GM12878 (cell line): Measurements from ENCODE around the gene IFNL2. TPM values are rescaled to one million over a fixed set of nuclear protein-coding genes. Genes with fewer than 3 reads are reported as not detected.

ENCODE experiments used
- ATAC-seq: fragments of 200-7000 bp; cut with Tn5 transposase; 3 replicates; pipeline ENCODE4 v1.9.1; 2020; ENCODE audit warnings: mild to moderate bottlenecking, moderate library complexity
- BruUV-seq: library from RNA; stranded (reverse); fragments of 400-500 nt; replicated peaks from 2 replicates; lab custom pipeline; 2021; lab: Mats Ljungman, UMichigan
- CTCF ChIA-PET: fragments of 300-600 bp; sonication (Branson Sonifier 250); formaldehyde crosslinking; extraction: SDS; loops from one replicate; lab custom pipeline; 2021; ENCODE audit warnings: inconsistent platforms; lab: Yijun Ruan, JAX
- POLR2A ChIA-PET: fragments of 350-600 bp; formaldehyde crosslinking; extraction: SDS; loops from one replicate; lab custom pipeline; 2021; ENCODE audit warnings: inconsistent platforms; lab: Charles Lee
- RAD21 ChIA-PET: fragments of 300-600 bp; sonication (Branson Sonifier 250); formaldehyde crosslinking; loops from one replicate; lab custom pipeline; 2023; ENCODE audit warnings: antibody characterized with exemption; ENCODE audit not compliant: unreplicated experiment; lab: Charles Lee
- SMC1A ChIA-PET: fragments of 300-600 bp; sonication (Branson Sonifier 250); formaldehyde crosslinking; loops from one replicate; lab custom pipeline; 2023; ENCODE audit not compliant: unreplicated experiment, uncharacterized antibody; lab: Charles Lee
- DNase-seq: peaks from one replicate; pipeline ENCODE4 v3.0.0-alpha.2; 2011; ENCODE audit warnings: low read depth, low spot score
- FAIRE-seq: peaks from 3 replicates; lab custom pipeline; 2011; peaks lifted over from hg19 to GRCh38; lab: Jason Lieb, UNC
- H2AFZ ChIP-seq: 2 replicates; pipeline ENCODE4 v1.6.0; 2011; ENCODE audit warnings: low read depth, low read length, control low read depth; ENCODE audit not compliant: control insufficient read depth
- H3K27ac ChIP-seq: 2 replicates; pipeline ENCODE4 v1.5.1; 2011; ENCODE audit warnings: control low read depth; ENCODE audit not compliant: control insufficient read depth, insufficient read depth
- H3K27me3 ChIP-seq, 2 experiments: replicated peaks in 1 of 2; 2 replicates each; pipeline versions ENCODE4 v1.6.0 to v1.6.1; 2011; ENCODE audit warnings: low read length in 1 of 2; ENCODE audit not compliant: control insufficient read depth in 2 of 2, insufficient read depth in 2 of 2
- H3K36me3 ChIP-seq, 2 experiments: 2 replicates each; pipeline ENCODE4 v1.5.1; 2011; ENCODE audit warnings: low read length in 1 of 2; ENCODE audit not compliant: control insufficient read depth in 2 of 2, insufficient read depth in 2 of 2
- H3K4me1 ChIP-seq: 2 replicates; pipeline ENCODE4 v1.6.1; 2011; ENCODE audit warnings: mild to moderate bottlenecking, low read length, moderate library complexity, mixed read lengths; ENCODE audit not compliant: control insufficient read depth, insufficient read depth
- H3K4me2 ChIP-seq: 2 replicates; pipeline ENCODE4 v1.6.0; 2011; ENCODE audit warnings: control low read depth; ENCODE audit not compliant: control insufficient read depth, insufficient read depth
- H3K4me3 ChIP-seq: fragments of 200-600 bp; sonication (generic); 2 replicates; pipeline ENCODE4 v1.5.1; 2016
- H3K79me2 ChIP-seq: 2 replicates; pipeline ENCODE4 v1.6.0; 2011; ENCODE audit warnings: low read length; ENCODE audit not compliant: control insufficient read depth, insufficient read depth
- H3K9ac ChIP-seq: 2 replicates; pipeline ENCODE4 v1.8.0; 2011; ENCODE audit warnings: low read length, control low read depth, mixed read lengths; ENCODE audit not compliant: control insufficient read depth, insufficient read depth
- H3K9me3 ChIP-seq: replicated peaks from 3 replicates; pipeline ENCODE4 v1.5.1; 2011; ENCODE audit warnings: mild to moderate bottlenecking, low read length; ENCODE audit not compliant: control insufficient read depth, insufficient read depth
- H4K20me1 ChIP-seq: 2 replicates; pipeline ENCODE4 v1.6.0; 2011; ENCODE audit not compliant: control insufficient read depth, insufficient read depth
- BCL11A ChIP-seq: IDR thresholded peaks from 2 replicates; pipeline ENCODE4 v1.6.1; 2011; ENCODE audit warnings: low read depth, low read length
- BCL3 ChIP-seq: IDR thresholded peaks from 2 replicates; pipeline ENCODE4 v1.6.1; 2011; ENCODE audit warnings: borderline replicate concordance, low read depth, mild to moderate bottlenecking, moderate library complexity, low read length; ENCODE audit not compliant: insufficient read depth, poor library complexity, severe bottlenecking
- BHLHE40 ChIP-seq, 2 experiments: fragments of 450-650 bp in 1 of 2; IDR thresholded peaks; 2 replicates each; pipeline ENCODE4 v1.6.1; 2011 to 2017; ENCODE audit warnings: low read depth in 2 of 2, borderline replicate concordance in 1 of 2, improper control_type of control experiment in 1 of 2, low read length in 1 of 2, mild to moderate bottlenecking in 1 of 2
- CBX5 ChIP-seq: sonication (generic); IDR thresholded peaks from 2 replicates; pipeline ENCODE4 v1.6.1; 2016; ENCODE audit warnings: low read depth, moderate library complexity, mild to moderate bottlenecking, inconsistent platforms
- CREM ChIP-seq: IDR thresholded peaks from 2 replicates; pipeline ENCODE4 v1.6.1; 2014; ENCODE audit warnings: antibody characterized with exemption, low read depth
- EED ChIP-seq: sonication (generic); IDR thresholded peaks from 2 replicates; pipeline ENCODE4 v1.6.1; 2016; ENCODE audit warnings: antibody characterized with exemption, low read depth
- FOXM1 ChIP-seq: IDR thresholded peaks from 2 replicates; pipeline ENCODE4 v1.6.1; 2012; ENCODE audit warnings: low read depth, mild to moderate bottlenecking, inconsistent platforms, low read length, moderate library complexity
- HCFC1 ChIP-seq: fragments of 150-350 bp; IDR thresholded peaks from 2 replicates; pipeline ENCODE4 v1.6.1; 2014; ENCODE audit warnings: low read length
- MTA3 ChIP-seq: IDR thresholded peaks from 2 replicates; pipeline ENCODE4 v1.6.1; 2012; ENCODE audit warnings: low read length, inconsistent platforms, borderline replicate concordance
- NR2C2 ChIP-seq: IDR thresholded peaks from 2 replicates; pipeline ENCODE4 v1.6.1; 2011; ENCODE audit warnings: borderline replicate concordance, low read depth; ENCODE audit not compliant: control insufficient read depth, insufficient read length
- NRF1 ChIP-seq: conservative IDR thresholded peaks from 2 replicates; pipeline ENCODE4 v1.6.1; 2011; ENCODE audit warnings: mild to moderate bottlenecking, low read depth, low read length, improper control_type of control experiment
- PAX5 ChIP-seq: IDR thresholded peaks from 2 replicates; pipeline ENCODE4 v1.6.1; 2011; ENCODE audit warnings: low read depth, low read length, borderline replicate concordance
- SRF ChIP-seq, 2 experiments: IDR thresholded peaks; 2 replicates each; pipeline ENCODE4 v1.6.1; 2011; ENCODE audit warnings: low read depth in 2 of 2, low read length in 2 of 2, mild to moderate bottlenecking in 1 of 2, moderate library complexity in 1 of 2
- ZNF274 ChIP-seq: IDR thresholded peaks from one replicate; pipeline ENCODE4 v1.8.0; 2011; ENCODE audit not compliant: insufficient read length, insufficient read depth
- WGBS: methylation state at CpG from one replicate; pipeline ENCODE4 v1.1.6; 2016; ENCODE audit warnings: low lambda C conversion rate; ENCODE audit not compliant: insufficient replicate concordance, insufficient coverage; ENCODE audit errors: missing lambda C conversion rate; 5-methylcytosine and 5-hydroxymethylcytosine counted together
- in situ Hi-C: fragments of 300-500 bp; cut with MboI; formaldehyde crosslinking; loops from 9 replicates; pipeline ENCODE4 v1.14.3; 2018; ENCODE audit warnings: mixed read lengths
- intact Hi-C: fragments of 100-400 bp; cut with micrococcal nuclease; formaldehyde crosslinking; loops from one replicate; pipeline ENCODE4 v1.14.2; 2022; ENCODE audit not compliant: unreplicated experiment
- polyA plus RNA-seq, 11 experiments: library from polyadenylated mRNA; depleted of rRNA in 4 of 11; unstranded in 6 of 11; stranded (reverse) in 5 of 11; fragments of >200 nt; fragmentation: Nextera tagmentation in 4 of 11; fragmentation: Illumina TruSeq in 1 of 11; extraction: Ambion mirVana in 4 of 11; extraction: Trizol in 1 of 11; gene quantifications; 1 replicate in 1 of 11; 2 replicates in 10 of 11; pipeline versions ENCODE4 v1.2.1 to v1.2.3, GENCODE V29; 2011 to 2016; ENCODE audit warnings: inconsistent platforms in 2 of 11, missing spikeins in 2 of 11, low read depth in 1 of 11
- total RNA-seq, 4 experiments: library from RNA; depleted of rRNA in 3 of 4; stranded (reverse); fragments of >200 nt in 3 of 4; fragmentation: Illumina TruSeq in 1 of 4; extraction: Trizol in 1 of 4; gene quantifications; 2 replicates each; pipeline versions ENCODE4 v1.2.1 to v1.2.3, GENCODE V29; 2013 to 2021

The IFNL2 gene
- total and polyA plus RNA-seq, 10 of the 15 experiments (the other 5 are each of a cell fraction or from before 2014, with no cell fraction given): 0.24 TPM; not detected in 9

GRCh38 chr19:39314016-39314728 is 46.0 kb downstream of the IFNL2 start (continued):
- TF ChIP-seq CREM: no peak
- no peak for TF ChIP-seq SRF (IDR thresholded peaks at IDR 0.05; ENCODE audit: low read depth in 2 of 2, low read length in 2 of 2)
- TF ChIP-seq PAX5: no peak
- no peak for TF ChIP-seq BHLHE40 (IDR thresholded peaks at IDR 0.05; ENCODE audit: borderline replicate concordance in 1 of 2, low read depth in 2 of 2, low read length in 1 of 2)
- TF ChIP-seq HCFC1: no peak
- no peak for TF ChIP-seq MTA3
- no peak for TF ChIP-seq EED

- BruUV-seq: no TSS peak
- Histone ChIP-seq H3K9ac (no peak overlapping the region), H3K27ac (no peak overlapping the region), H3K4me3 (no peak overlapping the region), H3K36me3 (no peaks in the 10 kb centered on the region; a peak in 1 of 4 replicates), H3K4me1 (no peaks in the 10 kb centered on the region), H3K27me3 (no peaks in the 10 kb centered on the region; a peak in 1 of 4 replicates), H4K20me1 (0 out of 2 replicates have a peak, but pooled peaks cover 2% of the 10 kb centered on the region), H3K9me3 (no peaks in the 10 kb centered on the region), H2AFZ (no peak overlapping the region), H3K4me2 (no peak overlapping the region), H3K79me2 (no peaks in the 10 kb centered on the region)
- TF ChIP-seq BCL11A (no peak), NR2C2 (no peak), FOXM1 (no peak), CBX5 (no peak), BCL3 (no peak), ZNF274 (no peak), EED (no peak), NRF1 (no peak)
- 94% methylated on average over 1 of the region's 1 CpG for WGBS
- intact Hi-C loops: no loop called here
- ATAC-seq (no peak), DNase-seq (no peak), FAIRE-seq (no peak)
- ChIA-PET RAD21 (no interaction called here), POLR2A (no interaction called here), CTCF (interaction anchor here (0.9 to 1.0 kb wide), 2 partner anchors 11 to 12 kb away, joined by 3 to 4 read pairs; no protein-coding TSS in a partner anchor), SMC1A (interaction anchor here (0.8 kb wide), 1 partner anchor 76 kb away, joined by 3 read pairs; the partner anchor contains the start of genes MED29 and PAF1)
- in situ Hi-C loops: no loop called here
Observed at GRCh38 chr19:39315933-39316332, 47.7 kb downstream of the IFNL2 start.
